Measurements from ENCODE around the gene UBE2M.

UBE2M gene

GRCh38 chr19:58538257-58539168 is 19.9 kb downstream of the UBE2M start:
- peak; percentile 38 for DNase-seq

- DNase-seq: no peak
Observed at GRCh38 chr19:58536852-58537798, 21.3 kb downstream of the UBE2M start.

GRCh38 chr19:58535857-58536256 is 22.6 kb downstream of the UBE2M start:
- no peak for DNase-seq

GRCh38 chr19:58531034-58531840 is 27.2 kb downstream of the UBE2M start:
- DNase-seq: no peak

GRCh38 chr19:58529405-58529804 is 29.0 kb downstream of the UBE2M start:
- no peak for DNase-seq

GRCh38 chr19:58522709-58523108 is 35.7 kb downstream of the UBE2M start:
- DNase-seq: no peak

- no peak for DNase-seq
Observed at GRCh38 chr19:58521651-58522050, 36.8 kb downstream of the UBE2M start.

- no peak for DNase-seq
Observed at GRCh38 chr19:58520257-58520599, 38.2 kb downstream of the UBE2M start.

GRCh38 chr19:58519355-58520256 is 38.8 kb downstream of the UBE2M start, which contains the start of gene ZBTB45:
Gene ZBTB45, minus strand, starts transcription at chr19:58519810. Its CDS starts 2,137 bp downstream, at chr19:58517673.
- peak; percentile 94 for DNase-seq

- DNase-seq: peak; percentile 45
Observed at GRCh38 chr19:58519087-58519354, 39.4 kb downstream of the UBE2M start.

GRCh38 chr19:58518256-58519086 is 39.9 kb downstream of the UBE2M start:
- no peak for DNase-seq

GRCh38 chr19:58516964-58517833 is 41.2 kb downstream of the UBE2M start:
- DNase-seq: no peak

GRCh38 chr19:58516246-58516836 is 42.1 kb downstream of the UBE2M start:
- no peak for DNase-seq

- no peak for DNase-seq
Observed at GRCh38 chr19:58515259-58515658, 43.2 kb downstream of the UBE2M start.

GRCh38 chr19:58514564-58515022 is 43.8 kb downstream of the UBE2M start:
- DNase-seq: no peak

GRCh38 chr19:58513694-58514563 is 44.5 kb downstream of the UBE2M start:
- DNase-seq: peak; percentile 93

- no peak for DNase-seq
Observed at GRCh38 chr19:58513213-58513693, 45.2 kb downstream of the UBE2M start.
